ENCODE results near the gene ACAP1.

The ACAP1 gene

DNA sequence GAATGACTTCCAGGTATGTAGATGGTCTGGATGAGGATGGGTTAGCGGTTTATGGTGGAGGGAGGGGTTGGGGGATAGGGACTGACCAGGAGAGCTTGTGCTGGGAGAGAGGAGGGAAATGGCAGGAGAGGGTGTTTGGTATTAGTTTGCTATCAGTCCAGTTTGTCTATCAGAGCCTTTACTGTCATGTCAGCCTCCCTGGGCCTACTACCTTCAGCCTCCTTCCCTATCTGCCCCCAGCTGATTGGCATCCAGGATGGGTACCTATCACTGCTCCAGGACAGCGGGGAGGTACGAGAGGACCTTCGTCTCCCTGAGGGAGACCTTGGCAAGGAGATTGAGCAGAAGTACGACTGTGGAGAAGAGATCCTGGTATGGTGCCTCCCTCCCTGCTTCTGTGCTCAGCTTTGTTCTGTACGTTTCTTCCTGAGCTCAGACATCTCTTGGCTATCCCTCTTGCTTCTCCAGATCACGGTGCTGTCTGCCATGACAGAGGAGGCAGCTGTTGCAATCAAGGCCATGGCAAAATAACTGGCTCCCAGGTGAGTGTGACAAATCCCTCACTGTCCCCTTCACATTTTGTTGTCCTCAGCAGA is 25.1 kb upstream of the ACAP1 start:
- no peak for DNase-seq (ENCODE audit: low read depth)

DNA sequence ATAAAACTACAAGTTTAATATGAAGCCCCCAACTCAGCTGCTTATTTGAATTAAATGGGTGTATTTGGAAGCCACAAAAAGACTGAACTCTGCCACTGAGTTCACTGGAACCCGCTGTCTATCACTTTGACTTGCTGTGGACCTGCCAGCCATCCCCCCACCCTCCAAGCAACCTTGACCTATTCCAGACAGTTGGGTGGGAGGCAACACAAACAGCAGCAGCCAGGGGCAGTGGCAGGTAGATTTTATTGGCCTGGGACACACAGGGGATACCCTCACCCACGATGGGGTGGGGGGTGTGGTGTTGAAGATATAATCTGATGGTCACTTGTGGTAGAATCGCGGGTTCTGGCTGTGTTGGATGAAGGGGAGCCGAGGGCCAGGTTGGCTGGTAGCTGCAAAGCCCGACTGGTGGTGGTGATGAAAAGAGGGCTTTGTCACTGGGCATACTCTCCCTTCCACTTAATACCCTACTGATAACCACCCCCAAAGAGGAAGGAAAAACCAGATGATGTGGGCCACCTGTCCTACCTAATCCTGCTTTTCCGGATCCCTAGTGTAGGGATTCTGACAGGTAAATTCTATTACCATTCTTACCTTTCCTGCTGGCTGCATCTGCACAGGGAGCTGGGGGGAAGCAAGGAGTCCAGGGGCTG is 23.8 kb upstream of the ACAP1 start:
- no peak for DNase-seq (ENCODE audit: low read depth)

DNA sequence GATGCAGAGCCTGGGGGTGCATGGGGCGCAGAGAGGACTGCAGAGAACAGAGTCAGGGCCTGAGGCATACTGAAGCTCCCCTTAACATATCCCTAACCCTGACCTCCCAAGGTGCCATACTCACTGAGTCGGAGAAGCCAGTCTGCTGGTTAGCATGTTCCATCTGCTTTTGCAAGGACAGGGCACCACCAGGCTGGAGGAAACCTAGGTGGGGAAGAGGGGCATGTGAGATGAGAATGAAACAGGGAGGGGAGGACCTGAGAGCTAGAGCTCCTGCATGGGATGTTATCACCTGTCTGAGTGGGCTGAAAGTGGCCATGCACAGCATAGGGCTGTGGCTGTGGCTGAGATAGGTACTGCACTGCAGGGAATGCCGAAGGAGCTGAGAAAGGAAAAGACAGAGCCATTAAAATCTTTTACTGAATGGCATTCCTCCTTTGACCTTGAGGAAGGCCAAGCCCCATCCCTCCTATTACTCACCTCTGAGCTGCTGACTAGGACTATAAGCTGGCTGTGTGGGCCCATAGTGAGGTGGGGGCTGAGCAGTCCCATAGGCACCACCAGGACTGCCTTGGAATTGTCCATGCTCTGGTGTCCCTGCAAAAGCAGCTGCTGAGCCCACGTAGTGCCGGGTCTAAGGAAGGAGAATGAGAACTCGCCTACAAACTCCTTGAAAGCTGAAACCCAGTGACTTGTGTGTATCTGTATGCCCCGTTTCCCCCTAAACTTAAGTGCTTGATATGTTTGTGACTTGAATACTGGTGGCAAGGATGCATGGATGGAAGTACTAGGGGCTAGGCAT is 23.0 kb upstream of the ACAP1 start:
- no peak for DNase-seq (ENCODE audit: low read depth)

DNA sequence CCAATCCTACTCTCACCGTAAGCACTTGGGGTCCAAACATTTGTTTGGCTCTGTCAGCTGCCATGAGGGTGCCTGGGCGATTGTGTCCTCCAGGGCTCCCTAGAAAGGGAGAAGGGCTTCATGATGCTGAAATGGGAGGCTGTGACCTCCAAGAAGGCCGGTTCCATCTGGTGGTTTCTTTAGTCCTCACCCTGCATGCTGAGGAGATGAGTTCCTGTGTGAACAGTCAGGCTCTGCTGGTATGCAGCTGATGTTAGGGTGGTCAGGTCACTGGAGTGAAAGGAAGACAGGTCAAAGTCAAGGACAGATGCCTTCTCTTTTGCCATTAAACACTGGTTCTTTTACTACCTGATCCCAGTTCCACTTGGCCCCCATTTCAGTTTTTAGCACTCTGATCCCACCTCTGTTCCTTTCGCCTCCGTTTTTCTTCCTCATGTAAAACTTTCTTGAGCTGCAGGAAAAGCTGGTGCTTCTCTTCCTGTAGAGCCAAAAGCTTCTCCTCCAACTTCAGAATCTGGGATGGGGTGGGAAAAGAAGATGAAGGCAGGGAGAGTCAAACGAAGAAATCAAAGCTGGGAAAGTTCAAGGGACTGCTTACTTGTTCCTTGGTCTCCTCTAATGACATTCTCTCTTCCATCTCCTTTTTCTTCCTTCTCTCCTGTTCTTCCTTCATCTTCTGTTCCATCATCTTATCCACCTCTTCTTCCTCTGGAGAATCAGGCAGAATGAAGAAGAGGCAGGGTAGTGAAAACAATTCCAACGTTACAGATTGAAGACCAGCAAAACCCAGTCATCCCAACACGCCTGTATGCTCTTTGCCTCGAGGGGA is 22.2 kb upstream of the ACAP1 start:
- no peak for DNase-seq (ENCODE audit: low read depth)

DNA sequence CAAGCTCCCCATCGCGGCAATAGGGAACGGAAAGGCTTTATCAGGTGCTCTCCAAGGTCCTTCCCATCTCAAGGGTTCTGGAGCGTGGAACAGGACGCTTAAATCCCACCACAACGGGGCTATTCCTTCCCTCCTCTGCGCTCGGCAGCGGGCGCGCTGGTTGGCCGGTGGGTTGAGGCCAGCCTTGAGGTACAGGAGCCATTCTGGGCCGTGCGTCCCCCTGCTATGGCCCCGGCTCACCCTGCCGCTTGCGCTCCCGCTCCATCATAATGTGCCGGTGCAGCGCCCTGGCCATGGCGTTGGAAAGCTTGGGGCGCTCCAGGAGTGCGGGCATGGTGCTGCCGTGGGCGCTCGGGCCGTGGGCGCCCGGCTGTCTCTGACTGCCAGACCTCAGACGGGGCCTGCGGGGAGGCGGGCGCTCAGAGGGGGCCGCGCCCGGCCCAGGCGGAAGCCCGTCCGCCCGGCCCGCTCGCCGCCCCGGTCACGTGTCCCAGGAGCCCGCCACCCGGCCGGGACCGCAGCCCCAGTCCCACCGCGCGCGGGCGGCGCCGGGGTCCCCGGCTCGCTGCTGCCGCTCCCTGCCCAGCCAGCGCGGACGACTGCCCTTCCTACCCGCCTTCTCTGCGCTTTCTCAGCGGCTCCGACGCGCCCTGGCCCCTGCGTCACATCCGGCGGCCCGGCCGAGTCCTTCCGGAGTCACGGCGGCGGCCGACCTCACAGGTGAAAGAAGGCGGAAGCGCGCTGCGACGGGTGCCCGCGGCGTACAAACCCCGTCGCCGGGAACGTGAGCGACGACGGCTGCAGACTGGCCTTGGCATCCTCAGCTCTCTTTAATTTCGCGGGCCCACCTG is 21.4 kb upstream of the ACAP1 start, which contains the start of gene GPS2:
GPS2 (minus strand) TSS at position 642 of the 851 bp plus-strand sequence; CDS start at position 334, 308 bp downstream.
- peak; percentile 89 for DNase-seq (ENCODE audit: low read depth)

DNA sequence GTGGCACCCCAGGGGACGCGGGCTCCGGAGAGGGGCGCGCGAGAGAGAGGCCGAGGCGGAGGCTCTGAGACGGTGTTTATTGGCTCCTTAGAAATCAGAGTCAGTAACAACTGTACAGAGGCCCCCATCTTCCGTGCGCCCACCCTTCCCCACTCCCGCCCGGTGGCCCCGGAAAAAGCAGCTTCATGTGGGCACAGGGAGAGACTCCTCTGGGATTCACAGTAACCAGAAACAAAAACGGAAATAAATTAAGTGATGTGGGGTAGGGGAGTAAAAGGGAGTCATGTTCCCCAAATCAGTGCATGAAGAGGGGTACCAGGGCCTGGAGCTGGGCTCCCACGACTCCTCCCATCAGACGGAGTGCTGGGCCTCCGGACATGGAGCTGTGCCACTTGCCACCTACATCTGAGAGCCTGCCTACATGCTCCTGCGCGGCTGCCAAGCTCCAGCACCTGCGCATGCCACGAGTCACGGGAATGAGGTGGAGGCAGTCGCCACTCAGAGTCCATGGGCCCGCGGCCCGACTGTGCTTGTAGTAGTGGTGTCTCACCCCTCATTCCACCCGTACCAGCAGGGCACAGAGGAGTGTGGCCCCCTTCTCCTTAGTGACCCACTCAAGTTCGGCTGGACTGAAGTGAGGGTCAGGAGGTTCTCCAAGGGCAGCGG is 20.6 kb upstream of the ACAP1 start:
- no peak for DNase-seq (ENCODE audit: low read depth)

DNA sequence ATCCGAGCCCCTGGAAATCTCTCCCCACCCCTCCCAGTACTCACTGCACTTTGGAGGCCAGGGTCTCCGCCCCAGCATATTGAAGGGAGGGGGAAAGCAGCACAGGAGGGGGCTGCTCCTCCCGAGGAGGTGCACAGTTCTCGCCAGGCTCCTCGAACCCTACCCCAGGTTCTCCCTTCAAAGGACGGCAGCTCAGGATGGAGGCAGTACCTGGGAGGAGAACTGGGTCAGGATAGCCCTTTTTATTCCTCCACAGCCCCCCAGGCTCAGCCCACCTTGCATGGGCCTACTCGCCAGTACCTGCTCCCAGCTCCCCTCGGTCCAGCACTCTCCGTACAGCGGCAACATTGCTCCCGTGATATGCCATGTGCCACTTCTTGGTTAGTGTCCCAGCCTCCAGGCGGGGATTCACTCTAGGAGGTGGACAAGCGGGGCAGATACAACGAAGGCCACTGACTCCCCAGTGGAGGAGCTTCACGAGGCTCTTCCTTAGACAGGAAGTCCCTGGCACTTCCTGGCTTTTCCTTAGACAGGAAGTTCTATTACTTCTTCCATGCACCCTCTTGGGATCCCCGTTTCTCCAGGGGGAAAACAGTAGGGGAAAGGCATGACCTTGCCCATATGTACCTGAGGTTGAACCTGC is 19.0 kb upstream of the ACAP1 start:
- DNase-seq (ENCODE audit: low read depth): no peak

DNA sequence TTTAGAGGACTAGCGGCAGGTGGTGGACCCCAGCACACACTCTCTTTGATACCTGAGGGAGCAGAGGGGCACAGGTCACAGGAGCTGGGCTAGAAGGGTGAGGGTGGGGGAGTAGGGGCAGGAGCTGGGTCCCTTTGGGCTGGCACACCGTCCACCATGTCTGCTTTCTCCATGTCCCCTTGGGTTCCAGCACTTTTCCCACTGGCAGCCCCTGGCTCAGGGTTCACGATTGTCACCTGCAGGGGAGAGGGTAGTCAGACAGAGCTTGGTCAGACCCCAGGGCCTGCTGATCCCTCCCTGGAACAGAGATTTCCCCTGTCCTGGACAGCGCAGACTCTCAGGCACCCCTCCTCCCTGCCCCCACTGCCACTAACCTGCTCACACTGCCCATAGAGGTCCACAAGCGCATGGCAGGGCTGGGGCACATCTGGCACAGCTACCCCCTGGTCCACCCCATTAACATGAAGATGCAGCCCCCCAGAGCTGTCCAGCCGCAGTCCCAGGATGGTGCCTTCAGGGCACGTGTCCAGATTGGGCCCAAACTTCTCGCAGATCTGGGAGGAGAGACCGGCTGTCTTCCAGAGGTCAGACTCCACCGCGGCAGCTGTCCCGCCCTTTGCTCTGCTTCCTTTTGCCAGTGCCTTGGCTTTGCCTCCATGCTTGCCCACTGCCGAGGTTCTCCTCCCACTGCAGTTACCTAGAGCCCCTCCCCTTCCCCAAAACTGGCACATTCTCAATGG is 18.0 kb upstream of the ACAP1 start:
- no peak for DNase-seq (ENCODE audit: low read depth)

DNA sequence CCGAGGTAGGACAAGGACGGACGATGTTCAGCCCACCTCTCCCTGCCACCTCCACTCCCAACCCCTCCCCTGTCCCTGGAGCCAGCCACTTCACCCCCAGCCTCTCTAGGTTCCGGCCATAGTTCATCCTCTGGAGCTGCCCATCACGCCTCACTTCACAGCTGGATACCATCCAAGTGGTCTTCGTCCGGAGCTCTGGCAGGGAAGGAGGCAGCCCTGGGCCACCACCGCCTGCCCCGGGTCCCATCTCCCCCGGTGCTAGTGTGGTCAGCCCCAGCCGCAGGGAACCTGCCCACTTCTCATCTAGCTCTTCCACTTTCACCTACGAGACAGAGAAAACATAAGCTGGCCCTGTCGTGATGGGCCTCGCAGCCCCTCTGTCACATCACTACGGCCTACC is 14.9 kb upstream of the ACAP1 start:
- DNase-seq (ENCODE audit: low read depth): no peak

DNA sequence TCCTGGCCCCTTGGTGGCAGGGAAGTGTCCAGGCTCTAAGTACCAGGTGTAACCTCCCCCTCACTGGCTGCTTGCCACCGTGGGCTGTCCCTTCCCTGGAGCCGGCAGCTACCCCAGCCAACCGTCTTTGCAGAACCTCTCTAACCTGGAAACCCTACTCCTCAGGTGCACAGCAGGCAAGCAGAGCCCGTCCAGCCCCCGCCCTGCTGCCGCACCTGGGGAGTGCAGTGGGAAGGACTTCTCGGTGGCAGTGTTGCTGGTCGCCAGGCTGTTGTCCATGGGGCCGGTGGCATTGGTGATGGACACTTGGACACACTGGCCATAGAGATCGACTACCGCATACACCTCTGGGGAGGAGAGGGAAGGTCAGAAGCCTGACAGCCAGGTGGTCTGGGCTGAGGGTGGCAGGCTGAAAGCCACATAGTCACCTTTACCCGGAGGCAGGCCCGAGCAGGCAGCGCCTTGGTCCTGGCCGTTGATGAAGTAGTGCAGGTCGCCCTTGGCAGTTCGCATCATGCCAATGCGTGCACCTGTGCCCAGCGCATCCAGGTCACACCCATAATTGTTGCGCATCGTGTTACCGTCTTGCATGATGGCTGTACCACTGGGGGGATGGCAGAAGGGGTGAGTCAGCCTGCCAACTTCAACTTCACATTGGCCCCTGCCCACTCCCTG is 13.7 kb upstream of the ACAP1 start:
- DNase-seq (ENCODE audit: low read depth): no peak

DNA sequence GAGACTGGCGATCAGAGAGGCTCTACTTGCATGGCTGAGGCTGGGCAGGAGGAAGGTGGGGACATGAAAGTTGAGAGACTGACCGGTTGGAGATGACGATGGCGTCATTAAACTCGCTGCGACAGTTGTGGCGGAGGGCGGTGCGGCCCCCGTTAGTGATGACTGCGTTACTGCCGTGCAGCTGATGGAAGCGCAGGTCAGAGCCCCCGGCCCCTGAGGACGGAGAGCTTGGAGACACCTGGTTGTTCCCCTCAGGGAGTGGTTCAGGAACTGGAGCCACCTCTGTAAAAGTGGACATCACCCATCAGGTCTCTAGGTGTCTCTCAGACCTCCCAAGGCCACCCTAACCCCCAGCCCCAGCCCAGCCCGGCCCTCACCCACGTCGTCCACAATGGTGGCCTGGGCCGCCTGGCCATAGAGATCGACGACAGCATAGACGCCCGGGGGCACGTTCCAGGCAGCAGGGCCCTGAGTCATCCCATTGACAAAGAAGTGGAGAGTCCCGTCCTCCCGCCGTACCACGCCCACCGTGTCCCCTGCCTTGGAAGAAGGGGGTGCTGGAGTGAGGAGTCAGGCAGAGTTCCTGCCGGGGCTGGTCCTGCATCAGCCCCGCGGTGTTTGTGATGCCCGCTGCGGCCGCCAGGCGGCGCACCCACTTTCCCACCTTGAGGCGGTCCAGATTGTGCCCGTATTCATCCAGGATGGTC is 12.4 kb upstream of the ACAP1 start:
- peak; percentile 39 for DNase-seq (ENCODE audit: low read depth)

DNA sequence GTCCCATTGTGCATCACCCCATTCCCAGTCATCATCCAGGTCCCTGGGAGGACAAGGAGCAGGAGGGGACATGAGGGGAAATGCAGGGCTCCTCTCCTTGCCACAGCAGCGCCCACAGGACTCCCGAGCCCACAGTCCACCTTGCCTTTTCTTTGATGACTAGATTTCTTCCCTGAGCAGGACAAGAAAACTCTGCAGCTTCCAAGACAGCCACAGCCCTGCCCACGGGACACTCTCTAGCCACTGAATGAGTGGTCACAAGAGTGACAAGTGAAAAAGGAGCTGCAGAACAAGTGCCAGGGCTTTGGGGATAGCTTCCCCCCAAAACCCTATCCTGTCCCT is 11.9 kb upstream of the ACAP1 start:
- no peak for DNase-seq (ENCODE audit: low read depth)

DNA sequence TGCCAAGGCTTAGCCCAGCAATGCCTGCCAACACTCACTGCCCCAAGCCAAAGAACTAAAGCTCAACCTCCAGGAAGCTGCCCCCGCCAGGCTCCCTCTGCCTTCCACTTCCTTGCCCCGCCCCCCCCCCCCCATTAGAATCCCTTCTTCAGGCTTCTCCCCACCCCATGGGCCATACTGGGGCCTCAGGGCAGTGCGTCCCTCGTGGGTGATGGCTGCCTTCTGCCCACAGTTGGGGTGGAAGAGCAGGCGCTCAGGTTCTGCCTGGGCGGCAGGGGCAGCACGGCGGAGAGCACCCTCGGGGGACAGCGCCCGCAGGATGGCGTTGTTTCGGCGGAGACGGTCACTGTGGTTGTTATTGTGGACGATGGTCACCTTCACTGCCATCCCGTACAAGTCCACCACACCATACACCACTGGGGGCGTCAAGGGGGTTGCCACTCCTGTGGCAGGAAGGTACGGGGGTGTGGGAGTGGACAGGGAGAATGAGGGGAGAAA is 11.2 kb upstream of the ACAP1 start:
- DNase-seq (ENCODE audit: low read depth): no peak

DNA sequence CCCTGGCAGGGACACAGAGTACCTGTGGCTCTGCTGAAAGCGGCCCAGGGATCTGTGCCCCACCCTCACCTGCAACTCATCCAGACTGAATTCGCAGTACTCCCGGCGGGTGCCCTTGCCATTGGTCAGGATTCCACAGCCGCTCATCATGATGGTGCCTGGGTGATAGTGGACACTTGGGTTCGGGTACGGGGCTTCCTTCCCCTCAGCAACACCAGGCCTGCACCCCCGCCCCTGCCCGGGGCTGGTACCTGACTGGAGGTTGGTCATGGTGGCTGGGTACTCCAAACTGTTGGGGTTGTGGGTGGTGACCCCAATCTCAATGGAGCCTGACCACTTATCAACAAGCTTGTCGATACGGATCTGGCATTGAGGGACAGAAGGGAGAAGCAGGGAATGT is 10.1 kb upstream of the ACAP1 start:
- no peak for DNase-seq (ENCODE audit: low read depth)

DNA sequence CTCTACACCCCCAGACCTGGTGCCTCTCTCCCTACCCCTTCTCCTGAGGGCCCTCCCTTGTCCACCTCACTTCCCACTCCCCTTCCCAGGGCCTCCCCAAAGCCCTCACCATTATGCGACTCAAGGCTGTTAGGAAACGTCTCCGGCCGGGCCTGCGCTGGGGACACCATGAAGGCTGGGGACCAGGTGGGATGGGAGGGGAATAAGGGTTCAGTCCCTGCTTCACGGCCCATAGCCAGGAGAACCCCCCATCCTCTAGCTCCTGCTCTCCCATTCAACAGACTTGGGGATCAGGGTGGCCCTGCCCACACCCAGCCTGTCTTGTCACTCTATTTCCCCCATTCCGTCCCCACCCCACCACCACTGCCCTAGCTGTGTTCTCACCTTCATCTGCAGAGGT is 9.3 kb upstream of the ACAP1 start:
- DNase-seq (ENCODE audit: low read depth): no peak

DNA sequence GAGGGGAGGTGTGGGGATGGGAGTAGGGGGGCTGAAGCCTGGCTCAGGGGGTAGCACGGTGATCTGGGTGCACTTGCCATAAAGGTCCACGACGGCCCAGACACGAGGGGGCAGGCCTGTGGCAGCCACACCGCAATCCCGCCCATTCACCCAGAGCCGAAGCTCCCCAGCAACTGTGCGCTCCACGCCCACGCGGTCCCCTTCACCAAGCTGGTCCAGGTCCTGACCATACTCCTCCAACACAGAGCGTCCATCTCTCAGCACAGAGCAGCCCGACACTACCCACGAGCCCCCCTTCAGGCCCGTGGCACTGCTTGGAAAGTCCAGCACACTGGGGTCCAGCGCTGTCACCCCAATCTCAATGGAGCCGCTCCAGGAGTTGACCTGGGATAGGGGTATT is 8.8 kb upstream of the ACAP1 start:
- DNase-seq (ENCODE audit: low read depth): no peak

DNA sequence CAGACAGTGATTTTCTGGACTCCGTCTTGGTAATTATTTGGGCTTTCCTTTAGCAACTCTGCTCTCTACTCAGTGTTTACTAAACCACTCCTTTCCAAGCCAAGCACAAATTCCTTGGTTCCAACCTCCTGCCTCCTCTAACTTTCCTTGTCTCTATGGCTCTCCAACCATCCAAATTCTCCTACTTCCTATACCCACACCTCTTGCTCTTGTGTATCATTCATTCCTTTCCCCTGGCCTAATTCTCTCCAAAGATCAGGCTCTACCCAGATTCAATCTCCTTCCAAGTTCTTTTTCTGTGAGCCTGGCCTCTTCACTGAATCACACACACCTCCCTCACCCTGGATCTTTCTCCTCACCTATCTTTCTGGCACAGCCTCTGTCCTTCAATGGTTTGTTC is 8.3 kb upstream of the ACAP1 start:
- no peak for DNase-seq (ENCODE audit: low read depth)

DNA sequence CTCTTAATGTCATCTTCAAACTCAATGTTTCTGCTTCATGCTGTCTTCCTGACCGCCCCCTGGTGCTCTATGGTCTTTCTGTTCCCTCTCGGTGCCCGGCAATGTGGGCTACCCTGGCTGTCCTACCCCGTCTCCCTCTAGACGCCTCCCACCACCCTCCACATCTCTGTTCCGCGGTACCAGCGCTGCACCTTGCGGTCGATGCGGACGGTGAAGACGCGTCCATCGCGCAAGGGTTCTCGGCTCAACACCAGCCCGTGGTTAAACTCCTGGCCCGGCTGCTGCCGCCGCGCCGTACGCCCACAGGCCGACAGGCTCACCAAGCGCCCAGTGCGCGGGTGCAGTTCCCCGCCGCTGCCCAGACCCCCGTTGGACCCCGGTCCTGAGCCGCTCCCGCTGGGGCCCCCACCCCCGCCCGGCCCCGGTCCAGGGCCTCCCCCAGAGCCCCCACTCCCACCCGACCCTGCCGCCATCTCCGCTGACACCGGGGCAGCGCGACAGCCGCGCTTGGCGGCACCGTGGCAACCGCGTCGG is 7.4 kb upstream of the ACAP1 start, which contains the start of gene NEURL4:
NEURL4 (minus strand) TSS at position 496 of the 534 bp plus-strand sequence; CDS start at position 473, 23 bp downstream.
- no peak for DNase-seq (ENCODE audit: low read depth)

All from stimulated activated CD8-positive, alpha-beta memory T cell treated with anti-CD3 and anti-CD28 coated beads, Interleukin-15, amount 100 ng/mL, for 24 hours (primary cell).